ENCODE data around the gene NCBP2L.

The NCBP2L gene

GRCh38 chrX:107777536-107777832 is at the start of gene NCBP2L:
Gene NCBP2L, plus strand, starts transcription at chrX:107777733. Its CDS starts 16,488 bp downstream, at chrX:107794221.
- DNase-seq, result no peak

DNA sequence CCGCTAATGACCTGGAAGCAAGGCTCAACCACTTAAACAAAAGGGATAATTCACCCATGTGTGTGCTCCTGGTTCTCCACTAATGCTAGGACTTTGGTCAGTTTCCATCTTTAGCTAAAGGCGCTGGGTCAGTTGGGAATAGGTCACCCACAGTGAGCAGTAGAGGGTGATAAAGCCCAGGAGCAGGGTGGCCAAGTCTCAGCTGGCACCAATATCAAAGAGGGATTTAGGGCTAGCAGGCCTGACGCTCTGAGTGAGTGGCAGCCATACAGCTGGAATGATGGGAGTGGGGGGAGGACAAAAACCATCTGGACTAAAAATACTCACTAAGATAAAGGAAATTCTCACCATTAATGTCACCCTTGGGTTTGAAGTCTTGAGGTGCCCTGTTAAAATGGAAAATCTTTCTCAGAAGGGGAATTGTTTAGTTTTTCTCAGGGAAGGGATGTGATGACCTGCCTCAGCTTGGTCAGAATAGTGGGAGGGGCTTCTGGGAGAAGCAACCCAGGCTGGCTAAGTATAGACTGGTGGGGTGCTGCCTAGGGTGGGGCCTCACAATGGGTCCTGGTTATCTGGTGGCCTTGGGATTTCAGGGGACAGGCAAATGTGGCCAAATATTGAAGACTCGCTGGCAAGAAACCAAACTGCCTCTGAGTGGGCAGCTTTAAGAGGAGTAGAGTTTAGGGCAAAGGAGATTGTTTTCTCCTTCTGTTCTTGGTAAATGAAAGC is 49.0 kb upstream of the NCBP2L start:
- no peak for DNase-seq

DNA sequence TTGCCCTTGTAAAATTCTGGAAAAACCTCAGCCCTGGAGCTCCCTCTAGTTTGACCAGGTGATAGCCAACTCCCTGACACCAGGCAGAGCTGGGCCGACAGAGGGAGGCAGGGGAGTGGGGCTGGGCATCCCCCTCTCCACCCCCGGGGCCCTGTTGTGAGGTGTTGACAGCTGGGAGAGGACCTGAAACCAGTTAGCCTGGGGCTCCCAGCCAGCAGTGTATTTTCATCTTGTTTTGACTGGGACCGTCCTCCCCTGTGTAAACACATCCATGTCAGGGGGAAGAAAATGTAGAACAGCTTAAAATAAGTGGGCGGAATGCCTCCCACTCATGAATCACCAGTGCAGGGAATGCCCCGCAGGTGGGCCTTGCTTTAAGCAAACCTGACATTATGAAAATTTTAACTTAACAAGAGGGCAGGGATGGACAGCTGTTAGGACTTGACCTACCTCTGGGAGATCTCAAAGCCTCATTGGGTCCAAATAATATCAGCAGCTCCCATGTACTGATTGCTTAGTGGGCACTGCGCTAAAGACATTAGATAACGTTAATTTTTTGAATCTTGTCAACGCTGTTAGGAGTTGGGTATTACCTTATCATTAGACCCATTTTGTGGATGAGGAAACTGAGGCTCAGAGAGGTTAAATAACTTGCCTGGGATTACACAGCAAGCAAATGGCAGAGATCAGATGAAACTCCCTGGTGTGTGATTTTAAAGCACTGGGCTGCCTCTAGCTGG is 47.8 kb upstream of the NCBP2L start:
- DNase-seq, result no peak

DNA sequence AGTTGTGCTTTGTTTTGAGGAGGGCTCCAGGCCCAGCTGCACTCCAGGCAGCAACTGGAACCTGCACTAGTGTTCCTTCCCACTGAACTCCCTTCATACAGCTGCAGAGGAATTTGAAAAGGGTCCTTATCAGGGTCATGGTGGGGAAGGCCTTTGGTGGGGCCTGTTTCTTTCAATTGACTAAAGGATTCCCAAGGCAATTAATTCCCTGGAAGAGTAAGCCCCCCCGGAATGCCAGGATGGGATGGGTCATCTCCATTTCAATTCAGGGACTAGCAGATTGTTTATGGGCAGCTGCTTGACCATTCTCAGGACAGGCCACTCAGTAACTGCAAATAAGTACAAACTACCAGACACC is 47.3 kb upstream of the NCBP2L start:
- DNase-seq, result no peak

DNA sequence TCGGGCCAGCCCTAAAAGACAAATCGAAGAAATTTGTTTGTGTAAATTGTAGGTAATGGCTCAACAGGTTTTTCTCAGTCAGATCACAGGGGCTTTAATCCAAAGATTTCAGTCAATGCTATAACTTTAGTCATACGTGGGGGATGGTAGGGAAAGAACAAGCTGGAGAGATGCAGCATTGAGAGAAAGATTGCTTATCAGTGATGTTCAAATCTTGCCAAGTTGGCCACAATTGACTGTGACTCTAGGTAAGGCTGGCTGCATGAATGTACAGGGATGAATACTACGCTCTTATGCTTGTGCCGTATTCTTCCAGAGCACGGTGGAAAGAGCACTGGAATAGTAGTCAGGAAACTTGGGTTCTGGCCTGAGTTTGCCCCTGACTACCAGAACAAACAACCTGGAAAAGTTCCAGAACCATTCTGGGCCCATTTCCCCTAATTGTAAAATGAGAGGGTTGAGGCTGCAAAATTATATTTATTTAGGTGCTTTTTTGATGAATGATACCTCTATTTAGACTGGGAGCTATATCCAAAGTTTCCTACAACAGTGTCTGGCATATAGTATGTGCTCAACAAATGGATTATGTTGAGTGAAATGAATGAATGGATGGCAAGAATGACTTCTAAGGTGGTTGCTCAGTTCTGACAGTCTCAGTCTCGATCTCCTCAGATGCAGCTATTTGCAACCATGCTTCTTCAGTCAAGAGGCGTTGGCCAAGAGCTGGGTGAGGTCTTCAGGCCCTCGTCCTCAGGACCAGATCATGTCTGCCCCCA is 46.4 kb upstream of the NCBP2L start:
- DNase-seq, result no peak

DNA sequence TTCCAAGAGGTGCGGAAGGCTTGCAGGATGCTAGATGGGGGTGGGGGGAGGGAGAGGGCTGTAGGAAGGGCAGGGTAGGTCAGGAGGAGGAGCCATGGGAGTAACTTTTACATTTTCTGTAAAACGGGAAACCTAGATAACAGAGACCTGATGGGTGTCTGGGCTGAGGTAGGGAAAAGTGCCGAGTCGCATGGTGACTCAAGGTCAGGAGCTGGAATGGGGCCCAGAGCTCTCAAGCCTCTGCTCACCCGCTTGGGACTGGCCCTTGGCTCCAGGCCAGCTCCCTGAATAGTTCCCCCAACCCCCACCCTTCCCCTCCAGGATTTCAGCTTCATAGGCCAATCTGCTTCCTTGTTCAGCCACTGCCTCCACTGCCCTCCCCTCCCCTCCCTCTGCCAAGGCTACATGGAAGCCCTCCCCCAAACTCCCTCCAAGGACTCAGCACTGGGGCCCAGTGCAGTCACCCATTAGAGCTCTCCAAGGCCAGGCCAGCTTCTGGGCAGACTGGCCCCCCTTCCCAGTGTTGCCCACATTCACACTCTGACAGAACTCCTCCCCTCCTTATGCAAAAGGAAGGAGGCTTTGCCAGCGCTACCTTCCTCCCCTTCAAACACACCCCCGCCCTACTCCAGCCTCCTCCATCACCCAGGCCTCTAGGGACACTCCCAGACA is 45.6 kb upstream of the NCBP2L start:
- peak; percentile 78 for DNase-seq

DNA sequence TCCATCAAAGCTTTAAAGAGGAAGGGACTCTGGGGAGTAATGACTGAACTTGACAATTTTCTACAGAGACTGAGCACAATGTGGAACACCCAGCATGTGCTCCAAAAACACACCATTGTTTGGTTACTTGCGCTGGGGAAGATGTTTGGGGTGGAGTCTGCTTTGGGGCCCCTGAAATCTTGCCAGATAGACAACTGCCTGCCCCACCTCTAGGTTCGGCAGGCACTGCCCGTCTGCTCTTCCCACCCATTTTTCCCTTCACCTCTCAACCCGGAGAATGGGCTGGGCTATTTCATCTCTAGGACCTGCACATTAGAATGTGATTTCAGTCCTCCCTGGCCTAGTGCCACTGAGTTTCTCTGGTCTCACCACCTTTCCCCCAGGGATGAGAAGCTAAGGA is 43.8 kb upstream of the NCBP2L start:
- no peak for DNase-seq

- DNase-seq, result no peak
Measured at GRCh38 chrX:107734646-107735045, 42.9 kb upstream of the NCBP2L start.

- DNase-seq, result no peak
Measured at GRCh38 chrX:107736781-107737531, 40.6 kb upstream of the NCBP2L start.

- DNase-seq, result no peak
Measured at GRCh38 chrX:107738272-107738671, 39.3 kb upstream of the NCBP2L start.

- no peak for DNase-seq
Measured at GRCh38 chrX:107738768-107739167, 38.8 kb upstream of the NCBP2L start.

GRCh38 chrX:107739541-107739940 is 38.0 kb upstream of the NCBP2L start:
- DNase-seq, result no peak

- DNase-seq, result no peak
Measured at GRCh38 chrX:107741404-107741790, 36.1 kb upstream of the NCBP2L start.

DNA sequence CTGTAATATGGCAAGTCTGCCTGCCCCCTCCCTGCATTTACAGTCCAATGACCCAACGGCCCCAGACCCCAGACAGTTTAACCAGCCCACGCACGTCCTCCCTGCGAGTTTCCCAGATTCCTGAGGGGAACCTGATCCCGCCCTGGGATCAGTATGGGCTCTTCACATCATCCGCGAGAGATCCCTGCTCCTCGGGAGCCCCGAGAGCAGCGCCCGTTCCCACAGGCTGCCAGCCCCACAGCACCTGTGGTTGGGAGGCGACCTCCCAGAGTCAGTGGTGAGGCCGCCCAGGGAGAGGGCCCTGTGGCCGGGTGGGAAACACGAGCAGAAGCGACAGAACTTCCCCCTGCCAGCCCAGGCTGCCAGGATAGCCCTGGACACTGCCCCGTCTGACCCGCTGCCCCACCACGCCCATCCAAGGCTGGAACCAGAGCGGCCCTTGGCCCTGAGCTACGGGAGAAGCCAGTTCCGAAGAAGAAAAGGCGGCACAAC is 34.8 kb upstream of the NCBP2L start:
- DNase-seq, result no peak

DNA sequence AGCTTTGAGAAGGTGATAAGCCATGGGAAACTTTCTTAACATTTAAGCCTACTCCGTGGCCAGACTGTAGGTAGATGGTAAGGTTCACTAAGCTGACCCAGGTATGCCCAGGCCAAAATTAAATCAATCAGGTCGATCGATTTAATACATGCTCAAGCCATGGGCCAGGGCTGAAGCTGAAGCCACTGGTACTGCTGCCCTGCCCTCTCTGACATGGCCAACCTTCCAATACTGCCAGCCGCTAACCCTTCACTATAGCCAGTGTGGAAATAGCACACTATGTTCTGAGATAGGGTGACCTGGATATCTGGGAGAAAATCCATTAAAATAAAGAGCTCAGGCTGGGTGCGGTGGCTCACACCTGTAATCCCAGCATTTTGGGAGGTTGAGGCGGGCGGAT is 33.5 kb upstream of the NCBP2L start:
- no peak for DNase-seq

DNA sequence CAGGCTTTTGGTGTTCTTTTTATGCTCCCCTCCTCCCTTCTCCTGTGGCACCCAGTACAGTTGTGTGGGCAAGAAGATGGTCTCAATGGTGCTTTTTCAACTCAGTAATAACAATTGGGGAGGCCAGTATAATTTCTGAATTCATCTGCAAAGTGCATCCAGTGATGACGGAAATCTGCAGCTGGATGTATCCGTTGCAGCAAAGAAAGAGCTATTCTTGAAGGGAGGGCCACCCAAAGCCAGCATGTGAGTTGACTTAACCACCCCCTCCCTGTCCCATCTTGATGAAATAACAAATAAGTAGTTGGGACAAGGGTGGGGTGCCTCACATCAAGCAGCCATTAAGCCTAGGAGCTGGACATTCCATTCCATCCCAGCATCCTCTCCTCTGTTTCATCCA is 32.7 kb upstream of the NCBP2L start:
- DNase-seq, result no peak

DNA sequence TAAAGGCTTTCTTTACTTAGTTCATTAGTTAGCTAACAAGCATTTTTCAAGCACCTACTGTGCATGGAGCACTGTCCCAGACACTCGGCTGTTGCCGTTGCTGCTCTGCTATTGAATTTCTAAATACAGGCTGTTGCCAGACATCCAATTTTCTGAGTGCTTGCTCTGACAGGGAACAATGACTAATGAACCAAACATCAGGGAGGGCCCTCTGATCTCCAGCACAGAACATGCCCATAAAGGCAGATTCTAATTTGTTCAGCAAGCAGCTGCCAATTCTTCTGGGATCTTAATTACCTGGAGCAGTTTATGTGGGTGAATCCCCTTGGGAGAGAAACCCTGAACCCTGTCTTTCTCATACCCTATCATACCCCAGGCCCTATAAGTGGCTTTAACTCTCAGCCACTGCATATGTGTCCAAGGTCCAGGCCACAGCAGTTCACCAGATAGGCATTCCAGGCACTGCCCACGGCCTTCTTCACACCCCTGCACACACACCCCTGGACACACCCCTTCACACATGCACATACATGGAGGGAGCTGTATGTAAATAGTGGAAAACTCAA is 29.9 kb upstream of the NCBP2L start:
- DNase-seq, result no peak

DNA sequence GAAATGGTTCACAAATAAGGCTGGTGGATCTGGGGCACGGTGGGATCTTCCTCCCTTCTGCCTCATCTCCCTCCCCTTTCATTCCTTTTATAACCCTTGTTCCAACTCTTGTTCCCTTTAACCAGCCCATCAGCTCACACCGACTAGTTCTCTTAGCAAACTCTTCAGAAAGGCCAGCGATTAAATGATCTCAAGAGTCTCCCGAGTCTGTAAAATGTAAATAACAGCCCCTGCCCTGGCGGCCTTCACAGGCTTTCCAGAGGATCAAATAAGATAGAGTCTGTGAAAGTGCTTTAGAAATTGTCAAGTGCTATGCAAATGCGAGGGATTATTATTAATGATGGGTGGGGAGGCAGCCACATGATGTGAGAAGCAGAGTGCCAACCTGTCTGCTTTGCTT is 29.0 kb upstream of the NCBP2L start:
- DNase-seq, result no peak

GRCh38 chrX:107750263-107750662 is 27.3 kb upstream of the NCBP2L start:
- DNase-seq, result no peak

DNA sequence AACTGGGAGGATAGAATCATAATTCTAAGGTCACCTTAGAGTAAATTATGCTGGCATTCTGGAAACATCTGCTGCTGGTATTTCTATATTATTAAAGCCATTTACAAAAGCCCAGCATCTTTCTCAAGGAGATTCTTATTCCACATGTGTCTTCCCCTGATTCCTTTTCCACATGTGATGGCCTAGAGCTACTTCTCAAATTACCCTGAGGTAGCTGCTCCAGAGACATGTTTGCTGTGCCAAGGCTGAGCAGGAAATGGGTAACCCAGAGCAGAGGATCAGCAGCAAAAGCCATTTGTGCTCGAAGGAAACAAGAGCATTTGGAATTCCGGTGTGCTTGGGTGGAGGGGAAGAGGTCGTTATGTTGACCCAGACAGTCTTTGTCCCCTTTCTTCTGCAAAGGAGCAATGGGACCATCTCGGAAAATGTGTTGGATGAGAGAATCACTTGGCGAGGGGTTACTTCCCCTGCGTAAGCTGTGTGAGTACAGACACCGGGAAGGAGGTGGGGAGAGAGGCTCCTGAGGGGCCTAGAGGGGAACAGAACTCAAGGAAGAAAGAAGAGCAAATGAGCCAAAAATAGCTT is 26.6 kb upstream of the NCBP2L start:
- DNase-seq, result no peak

DNA sequence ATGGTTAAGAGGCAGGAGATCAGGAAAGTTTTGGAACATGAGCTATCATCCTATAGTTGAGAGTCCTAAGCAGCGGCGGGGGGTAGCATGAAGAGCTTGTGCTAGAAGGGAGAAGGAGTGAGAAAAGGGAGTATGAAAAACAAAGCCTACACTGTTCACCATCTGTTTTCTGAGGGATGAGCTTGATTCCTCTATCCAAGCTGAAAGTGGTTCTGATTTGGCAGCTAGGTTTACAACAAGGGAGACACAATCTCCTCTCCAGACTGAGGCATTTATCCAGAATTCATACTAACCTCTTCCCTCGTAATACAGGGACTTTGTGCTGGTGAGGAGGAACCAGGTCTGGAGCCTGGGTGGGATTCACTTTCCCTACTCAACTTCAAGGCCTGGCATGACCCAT is 25.5 kb upstream of the NCBP2L start:
- no peak for DNase-seq

DNA sequence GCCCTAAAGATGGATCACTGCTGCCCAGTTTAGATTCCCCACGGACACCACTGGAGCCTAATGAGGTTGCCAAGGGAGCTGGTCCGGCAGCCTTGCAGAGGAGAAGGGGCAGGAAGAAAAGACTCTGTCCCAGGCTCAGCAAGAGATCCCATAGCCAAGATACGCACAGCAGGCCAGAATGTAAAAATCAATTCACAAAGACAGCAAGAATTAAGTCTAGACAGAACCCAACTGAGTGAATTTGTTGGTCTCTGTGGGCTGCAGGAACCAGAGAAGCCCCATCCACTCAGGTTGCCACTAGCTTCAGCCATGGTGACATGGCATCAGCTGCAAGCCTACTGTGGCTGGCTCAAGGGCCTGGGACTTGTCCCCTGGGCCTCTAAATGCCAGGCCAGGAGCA is 24.8 kb upstream of the NCBP2L start:
- no peak for DNase-seq
